KMS-11 (cell line): ENCODE measurements around the gene THEM4.
"Not testable (repeated sequence)": the region's sequence is repeated elsewhere in the genome, so short reads cannot be mapped to it uniquely, and the experiment has no call there.

ENCODE experiments used
- H2AFZ ChIP-seq: fragments of 200-600 bp; sonication (generic); 2 replicates; pipeline ENCODE4 v1.6.1; 2016; ENCODE audit warnings: antibody characterized with exemption, mixed run types, low read depth
- H3K27ac ChIP-seq: fragments of 200-600 bp; sonication (generic); 2 replicates; pipeline ENCODE4 v1.6.1; 2016; ENCODE audit warnings: mild to moderate bottlenecking, mixed run types
- H3K27me3 ChIP-seq: fragments of 200-600 bp; sonication (generic); 2 replicates; pipeline ENCODE4 v1.6.1; 2017; ENCODE audit warnings: mild to moderate bottlenecking, low read depth, mixed run types, moderate library complexity; ENCODE audit not compliant: insufficient read depth
- H3K36me3 ChIP-seq: fragments of 200-600 bp; sonication (generic); 2 replicates; pipeline ENCODE4 v1.6.1; 2017; ENCODE audit warnings: mild to moderate bottlenecking, mixed run types; ENCODE audit not compliant: insufficient read depth
- H3K4me1 ChIP-seq: fragments of 200-600 bp; sonication (generic); 2 replicates; pipeline ENCODE4 v1.6.1; 2016; ENCODE audit warnings: mild to moderate bottlenecking, low read depth, mixed run types; ENCODE audit not compliant: poor library complexity, severe bottlenecking
- H3K4me2 ChIP-seq: fragments of 200-600 bp; sonication (generic); 2 replicates; pipeline ENCODE4 v1.7.0; 2016; ENCODE audit warnings: mild to moderate bottlenecking, mixed run types
- H3K4me3 ChIP-seq: fragments of 200-600 bp; sonication (generic); IDR thresholded peaks from 2 replicates; pipeline ENCODE4 v1.6.1; 2017; ENCODE audit warnings: low read depth, low read length, mixed read lengths; ENCODE audit not compliant: insufficient read depth
- H3K79me2 ChIP-seq: fragments of 200-600 bp; sonication (generic); 2 replicates; pipeline ENCODE4 v1.6.1; 2016; ENCODE audit warnings: low read depth, mixed run types; ENCODE audit not compliant: insufficient read depth
- H3K9ac ChIP-seq: fragments of 200-600 bp; sonication (generic); 2 replicates; pipeline ENCODE4 v1.6.1; 2016; ENCODE audit warnings: mild to moderate bottlenecking, mixed run types
- H4K20me1 ChIP-seq: fragments of 200-600 bp; sonication (generic); 2 replicates; pipeline ENCODE4 v1.6.1; 2016; ENCODE audit warnings: mild to moderate bottlenecking, mixed run types; ENCODE audit not compliant: insufficient read depth
- TF ChIP-seq, protein P1 (sequence below): fragments of 200-600 bp; sonication (generic); conservative IDR thresholded peaks from 2 replicates; pipeline ENCODE4 v1.6.1; 2017; ENCODE audit warnings: low read depth, mild to moderate bottlenecking, antibody characterized with exemption, low read length, moderate library complexity, mixed read lengths

The THEM4 gene

DNA sequence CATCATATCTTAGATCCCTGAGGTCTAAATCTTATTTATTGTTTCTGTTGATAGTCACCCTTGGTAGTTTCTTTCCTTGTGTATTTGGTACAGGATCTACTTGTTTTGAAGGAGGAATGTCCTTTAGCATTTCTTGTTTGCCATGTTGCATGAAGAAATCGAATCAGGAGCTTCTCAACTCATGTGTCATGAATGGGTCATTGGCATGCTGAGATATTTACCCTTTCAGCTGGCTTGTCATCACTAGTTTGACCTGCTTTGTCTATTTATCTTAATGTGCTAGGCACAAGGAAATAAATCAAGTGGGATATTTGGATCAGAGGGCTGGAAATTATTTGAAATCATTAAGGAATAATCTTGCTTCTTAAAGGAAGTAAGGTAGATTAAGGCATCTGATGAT lies 23.8 kb downstream of the THEM4 start:
- H3K9ac ChIP-seq: no peak overlapping the region
- no peaks in the 10 kb centered on the region for H4K20me1 ChIP-seq
- no peak overlapping the region for H3K4me3 ChIP-seq
- TF ChIP-seq, protein P1, sequence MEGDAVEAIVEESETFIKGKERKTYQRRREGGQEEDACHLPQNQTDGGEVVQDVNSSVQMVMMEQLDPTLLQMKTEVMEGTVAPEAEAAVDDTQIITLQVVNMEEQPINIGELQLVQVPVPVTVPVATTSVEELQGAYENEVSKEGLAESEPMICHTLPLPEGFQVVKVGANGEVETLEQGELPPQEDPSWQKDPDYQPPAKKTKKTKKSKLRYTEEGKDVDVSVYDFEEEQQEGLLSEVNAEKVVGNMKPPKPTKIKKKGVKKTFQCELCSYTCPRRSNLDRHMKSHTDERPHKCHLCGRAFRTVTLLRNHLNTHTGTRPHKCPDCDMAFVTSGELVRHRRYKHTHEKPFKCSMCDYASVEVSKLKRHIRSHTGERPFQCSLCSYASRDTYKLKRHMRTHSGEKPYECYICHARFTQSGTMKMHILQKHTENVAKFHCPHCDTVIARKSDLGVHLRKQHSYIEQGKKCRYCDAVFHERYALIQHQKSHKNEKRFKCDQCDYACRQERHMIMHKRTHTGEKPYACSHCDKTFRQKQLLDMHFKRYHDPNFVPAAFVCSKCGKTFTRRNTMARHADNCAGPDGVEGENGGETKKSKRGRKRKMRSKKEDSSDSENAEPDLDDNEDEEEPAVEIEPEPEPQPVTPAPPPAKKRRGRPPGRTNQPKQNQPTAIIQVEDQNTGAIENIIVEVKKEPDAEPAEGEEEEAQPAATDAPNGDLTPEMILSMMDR: no peak
- no peaks in the 10 kb centered on the region for H3K79me2 ChIP-seq
- H2AFZ ChIP-seq: no peak overlapping the region
- no peak overlapping the region for H3K27ac ChIP-seq
- H3K27me3 ChIP-seq: no peaks in the 10 kb centered on the region
- no peaks in the 10 kb centered on the region for H3K36me3 ChIP-seq
- H3K4me1 ChIP-seq: no peaks in the 10 kb centered on the region
- H3K4me2 ChIP-seq: no peak overlapping the region

DNA sequence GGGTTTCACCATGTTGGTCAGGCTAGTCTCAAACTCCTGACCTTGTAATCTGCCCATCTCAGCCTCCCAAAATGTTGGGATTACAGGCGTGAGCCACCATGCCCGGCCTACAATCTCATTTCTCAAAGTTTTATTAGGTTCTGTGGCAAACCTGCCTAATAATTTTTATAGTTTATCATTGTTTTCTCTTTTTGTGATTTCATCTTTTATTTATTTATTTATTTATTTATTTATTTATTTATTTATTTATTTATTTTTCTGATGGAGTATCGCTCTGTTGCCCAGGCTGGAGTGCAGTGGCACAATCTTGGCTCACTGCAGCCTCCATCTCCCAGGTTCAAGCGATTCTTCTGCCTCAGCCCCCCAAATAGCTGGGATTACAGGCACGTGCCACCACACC lies 24.4 kb downstream of the THEM4 start:
- not testable (repeated sequence) for H3K4me2 ChIP-seq, H3K79me2 ChIP-seq, H3K4me1 ChIP-seq, H3K4me3 ChIP-seq, H3K36me3 ChIP-seq, H4K20me1 ChIP-seq, H2AFZ ChIP-seq, H3K27me3 ChIP-seq, H3K9ac ChIP-seq, H3K27ac ChIP-seq

DNA sequence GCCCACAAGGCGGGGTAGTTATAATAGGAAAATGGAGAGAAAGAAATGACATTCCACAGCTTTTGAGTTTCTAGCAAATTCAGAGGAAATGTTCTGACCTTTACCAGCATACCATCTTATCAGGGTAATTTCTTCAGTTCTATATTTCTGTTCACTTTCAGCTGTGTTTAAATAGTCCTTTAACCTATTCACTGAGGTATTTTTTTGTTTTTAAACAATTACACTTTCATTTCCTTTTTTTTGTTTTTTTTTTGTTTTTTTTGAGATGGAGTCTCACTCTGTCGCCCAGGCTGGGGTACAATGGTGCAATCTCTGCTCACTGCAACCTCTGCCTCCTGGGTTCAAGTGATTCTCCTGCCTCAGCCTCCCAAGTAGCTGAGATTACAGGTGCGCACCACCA lies 24.9 kb downstream of the THEM4 start:
- H3K79me2 ChIP-seq, H3K4me2 ChIP-seq, H4K20me1 ChIP-seq, H3K4me3 ChIP-seq, H3K9ac ChIP-seq, H3K27ac ChIP-seq, H3K27me3 ChIP-seq, H3K4me1 ChIP-seq, H3K36me3 ChIP-seq, H2AFZ ChIP-seq: not testable (repeated sequence)

DNA sequence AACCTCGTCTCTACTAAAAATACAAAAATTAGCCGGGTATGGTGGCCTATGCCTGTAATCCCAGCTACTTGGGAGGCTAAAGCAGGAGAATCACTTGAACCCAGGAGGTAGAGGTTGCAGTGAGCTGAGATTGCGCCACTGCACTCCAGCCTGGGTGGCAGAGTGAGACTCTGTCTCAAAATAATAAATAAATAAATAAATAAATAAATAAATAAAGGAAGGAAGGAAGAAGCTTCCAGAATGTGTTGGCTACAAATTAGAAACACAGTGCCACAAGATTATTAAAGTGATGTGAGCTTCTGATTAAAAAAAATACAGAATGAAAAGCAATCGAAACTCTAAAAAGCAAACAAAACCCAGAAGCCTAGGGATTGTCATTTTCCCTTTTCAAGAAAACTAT lies 25.4 kb downstream of the THEM4 start:
- H2AFZ ChIP-seq, H3K4me1 ChIP-seq, H3K4me2 ChIP-seq, H3K4me3 ChIP-seq, H3K79me2 ChIP-seq, H3K27ac ChIP-seq, H4K20me1 ChIP-seq, H3K36me3 ChIP-seq, H3K27me3 ChIP-seq, H3K9ac ChIP-seq: not testable (repeated sequence)

DNA sequence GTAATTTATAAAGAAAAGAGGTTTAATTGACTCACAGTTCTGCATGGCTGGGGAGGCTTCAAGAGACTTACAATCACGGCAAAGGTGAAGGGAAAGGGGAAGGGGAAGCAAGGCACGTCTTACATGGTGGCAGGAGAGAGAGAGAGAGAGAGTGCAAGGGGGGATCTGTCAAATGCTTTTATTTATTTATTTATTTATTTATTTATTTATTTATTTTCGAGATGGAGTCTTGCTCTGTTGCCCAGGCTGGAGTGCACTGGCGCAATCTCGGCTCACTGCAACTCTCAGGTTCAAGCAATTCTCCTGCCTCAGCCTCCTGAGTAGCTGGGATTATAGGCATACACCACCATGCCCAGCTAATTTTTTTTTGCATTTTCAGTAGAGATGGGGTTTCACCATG lies 26.4 kb downstream of the THEM4 start:
- not testable (repeated sequence) for H3K4me2 ChIP-seq, H2AFZ ChIP-seq, H3K4me1 ChIP-seq, H3K36me3 ChIP-seq, H3K27me3 ChIP-seq, H3K27ac ChIP-seq, H3K9ac ChIP-seq, H3K79me2 ChIP-seq, H3K4me3 ChIP-seq, H4K20me1 ChIP-seq

DNA sequence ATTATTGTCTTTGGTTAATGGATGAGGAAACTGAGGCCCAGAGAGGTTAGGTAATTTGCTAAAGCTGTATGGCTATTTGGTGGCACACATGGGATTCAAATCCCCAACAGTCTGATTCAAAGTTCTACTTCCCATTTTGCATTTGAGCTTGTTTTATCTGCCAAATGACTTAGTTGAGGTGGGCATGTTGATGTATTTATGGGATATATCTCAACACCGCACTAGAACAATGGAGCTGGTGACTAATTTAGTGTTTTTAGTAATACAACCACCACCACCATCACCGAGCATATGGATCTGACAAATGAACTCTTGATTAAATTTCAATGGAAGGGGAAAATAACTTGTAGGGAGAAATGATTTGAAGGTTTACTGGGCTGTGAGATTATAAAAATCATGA lies 26.8 kb downstream of the THEM4 start:
- H2AFZ ChIP-seq: no peak overlapping the region
- H3K9ac ChIP-seq: no peak overlapping the region
- no peaks in the 10 kb centered on the region for H3K36me3 ChIP-seq
- no peaks in the 10 kb centered on the region for H3K79me2 ChIP-seq
- TF ChIP-seq, protein P1: no peak
- H3K27ac ChIP-seq: no peak overlapping the region
- no peak overlapping the region for H3K4me2 ChIP-seq
- H3K4me3 ChIP-seq: no peak overlapping the region
- H3K4me1 ChIP-seq: no peaks in the 10 kb centered on the region
- no peaks in the 10 kb centered on the region for H4K20me1 ChIP-seq
- no peaks in the 10 kb centered on the region for H3K27me3 ChIP-seq
